Neuron (in vitro differentiated cells): Measurements from ENCODE around the gene PJA1.
A peak's percentile ranks its signal among the peaks of the same experiment; 100 is the strongest.

Experiments
- H2AFZ ChIP-seq: one replicate; pipeline ENCODE4 v1.6.1; 2013; ENCODE audit warnings: low read depth, mild to moderate bottlenecking, inconsistent platforms, low read length, moderate library complexity
- H3K27me3 ChIP-seq: one replicate; pipeline ENCODE4 v1.6.1; 2013; ENCODE audit warnings: low read length; ENCODE audit not compliant: insufficient read depth
- H3K36me3 ChIP-seq: one replicate; pipeline ENCODE4 v1.6.1; 2013; ENCODE audit warnings: low read length; ENCODE audit not compliant: insufficient read depth
- H3K4me1 ChIP-seq: one replicate; pipeline ENCODE4 v1.6.1; 2013; ENCODE audit warnings: low read length; ENCODE audit not compliant: insufficient read depth
- H3K4me3 ChIP-seq: 2 replicates; pipeline ENCODE4 v1.5.1; 2013; ENCODE audit warnings: mild to moderate bottlenecking, low read length, moderate library complexity
- H3K9me3 ChIP-seq: one replicate; pipeline ENCODE4 v1.6.1; 2013; ENCODE audit warnings: low read length

Gene PJA1

GRCh38 chrX:69161371-69161770 is 3.9 kb downstream of the PJA1 start:
- no peak overlapping the region for H3K4me3 ChIP-seq
- H2AFZ ChIP-seq = no peak overlapping the region
- peaks cover 22% of the 10 kb centered on the region for H3K36me3 ChIP-seq
- H3K27me3 ChIP-seq = peaks cover 2% of the 10 kb centered on the region
- H3K9me3 ChIP-seq = peaks cover 4% of the 10 kb centered on the region
- H3K4me1 ChIP-seq = peaks cover 9% of the 10 kb centered on the region

DNA sequence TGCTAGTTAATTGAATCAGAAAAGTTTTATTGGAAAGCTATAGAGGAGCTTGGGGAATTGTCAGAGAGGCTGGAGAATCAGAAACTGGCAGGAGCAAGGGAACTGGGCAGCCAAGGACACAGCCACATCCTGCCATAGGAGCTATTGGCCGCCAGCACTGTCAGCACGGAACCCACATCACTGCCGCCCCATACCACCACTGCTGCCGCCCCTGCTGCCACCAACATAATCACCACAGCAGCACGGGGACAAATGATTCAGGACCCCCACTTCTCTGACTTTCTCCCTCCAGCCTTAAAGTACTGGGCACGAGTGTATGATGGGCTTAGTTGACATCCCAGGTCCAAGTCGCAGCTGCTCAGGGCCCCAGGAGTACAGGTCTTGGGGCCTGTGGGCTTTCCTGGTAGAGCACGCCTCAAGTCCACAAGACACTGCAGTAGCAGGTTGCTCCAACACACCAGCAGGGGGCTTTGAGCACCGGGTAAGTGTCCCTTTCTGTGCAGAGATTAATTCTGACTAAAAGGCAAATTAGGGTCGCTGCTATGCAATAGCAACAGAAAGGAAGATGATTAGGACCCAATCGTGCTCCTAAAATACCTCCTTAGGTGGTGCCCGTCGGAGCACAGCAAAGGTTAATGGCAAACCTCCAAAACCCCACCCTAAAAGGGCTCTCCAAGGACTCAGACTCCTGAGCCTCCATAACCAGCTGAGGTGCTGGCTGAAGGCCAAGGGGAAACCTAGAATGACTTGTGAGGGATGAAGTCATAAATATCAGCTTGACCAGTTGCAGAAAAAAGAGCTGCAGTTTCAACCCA is 6.9 kb downstream of the PJA1 start:
- H3K9me3 ChIP-seq = peaks cover 4% of the 10 kb centered on the region
- H3K4me3 ChIP-seq = no peak overlapping the region
- H3K4me1 ChIP-seq = peaks cover 15% of the 10 kb centered on the region
- H2AFZ ChIP-seq = no peak overlapping the region
- H3K27me3 ChIP-seq = peaks cover 2% of the 10 kb centered on the region
- H3K36me3 ChIP-seq = peaks cover 22% of the 10 kb centered on the region

GRCh38 chrX:69156638-69157037 is 8.6 kb downstream of the PJA1 start:
- H3K36me3 ChIP-seq = peaks cover 10% of the 10 kb centered on the region
- no peaks in the 10 kb centered on the region for H3K9me3 ChIP-seq
- H2AFZ ChIP-seq = no peak overlapping the region
- H3K4me3 ChIP-seq = no peak overlapping the region
- peaks cover 2% of the 10 kb centered on the region for H3K27me3 ChIP-seq
- H3K4me1 ChIP-seq = peaks cover 23% of the 10 kb centered on the region

- Histone ChIP-seq H3K9me3 (no peaks in the 10 kb centered on the region), H2AFZ (no peak overlapping the region), H3K27me3 (no peaks in the 10 kb centered on the region), H3K4me1 (peaks cover 23% of the 10 kb centered on the region), H3K36me3 (peaks cover 3% of the 10 kb centered on the region), H3K4me3 (no peak overlapping the region)
Observed at GRCh38 chrX:69155786-69156520, 9.3 kb downstream of the PJA1 start.

GRCh38 chrX:69154051-69154450 is 11.2 kb downstream of the PJA1 start:
- Histone ChIP-seq H3K36me3 (no peaks in the 10 kb centered on the region), H3K27me3 (no peaks in the 10 kb centered on the region), H3K4me3 (no peak overlapping the region), H3K9me3 (no peaks in the 10 kb centered on the region), H3K4me1 (peaks cover 35% of the 10 kb centered on the region), H2AFZ (no peak overlapping the region)

- Histone ChIP-seq H3K36me3 (no peaks in the 10 kb centered on the region), H3K9me3 (no peaks in the 10 kb centered on the region), H3K4me1 (peaks cover 37% of the 10 kb centered on the region), H2AFZ (no peak overlapping the region), H3K27me3 (no peaks in the 10 kb centered on the region), H3K4me3 (no peak overlapping the region)
Observed at GRCh38 chrX:69153060-69153730, 12.1 kb downstream of the PJA1 start.

- H3K9me3 ChIP-seq = no peaks in the 10 kb centered on the region
- no peaks in the 10 kb centered on the region for H3K36me3 ChIP-seq
- H3K4me1 ChIP-seq = peaks cover 37% of the 10 kb centered on the region
- no peak overlapping the region for H2AFZ ChIP-seq
- H3K4me3 ChIP-seq = no peak overlapping the region
- no peaks in the 10 kb centered on the region for H3K27me3 ChIP-seq
Observed at GRCh38 chrX:69152417-69152841, 12.8 kb downstream of the PJA1 start.

GRCh38 chrX:69151866-69152284 is 13.4 kb downstream of the PJA1 start:
- peaks cover 37% of the 10 kb centered on the region for H3K4me1 ChIP-seq
- no peaks in the 10 kb centered on the region for H3K36me3 ChIP-seq
- H3K4me3 ChIP-seq = no peak overlapping the region

DNA sequence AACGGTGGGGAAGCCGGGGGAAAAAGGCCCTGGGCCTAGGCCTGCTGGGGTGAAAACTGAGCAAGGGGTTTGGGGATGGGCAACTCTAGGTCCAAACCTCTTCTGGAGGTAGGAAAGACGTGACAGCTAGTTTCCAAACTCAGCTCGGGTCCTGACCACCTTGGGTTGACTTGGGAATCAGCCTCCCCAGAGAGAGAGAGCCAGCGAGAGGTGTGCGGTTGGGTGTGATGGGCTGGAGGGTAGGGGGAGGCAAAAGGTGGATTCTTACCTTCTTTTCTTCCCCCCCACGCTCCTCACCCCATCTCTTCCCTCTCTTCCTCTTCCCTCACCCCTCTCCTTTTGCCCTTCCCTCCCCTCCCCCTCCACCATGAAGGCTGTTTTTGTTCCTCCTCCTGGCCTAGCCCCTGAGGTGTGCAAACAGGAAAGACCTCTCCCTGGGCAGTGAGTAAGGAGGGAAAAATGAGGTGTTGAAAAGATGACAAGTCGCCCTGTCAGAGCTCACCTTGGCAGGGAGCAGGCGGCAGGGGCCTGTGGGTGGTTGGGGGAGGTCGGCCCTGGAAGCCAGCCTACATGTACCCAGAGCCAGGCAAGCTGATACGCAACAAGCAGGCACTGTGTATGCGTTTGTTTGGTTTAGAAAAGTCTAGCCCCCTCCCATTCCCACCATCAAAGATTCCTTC is 14.8 kb downstream of the PJA1 start:
- H3K9me3 ChIP-seq = no peaks in the 10 kb centered on the region
- peaks cover 41% of the 10 kb centered on the region for H3K4me1 ChIP-seq
- no peak overlapping the region for H2AFZ ChIP-seq
- no peaks in the 10 kb centered on the region for H3K36me3 ChIP-seq
- peak overlapping the region; percentile 41 for H3K4me3 ChIP-seq
- H3K27me3 ChIP-seq = no peaks in the 10 kb centered on the region

More at GRCh38 chrX:69151866-69152284, 13.4 kb downstream of the PJA1 start:
- H2AFZ ChIP-seq = no peak overlapping the region
- H3K9me3 ChIP-seq = no peaks in the 10 kb centered on the region
- no peaks in the 10 kb centered on the region for H3K27me3 ChIP-seq

DNA sequence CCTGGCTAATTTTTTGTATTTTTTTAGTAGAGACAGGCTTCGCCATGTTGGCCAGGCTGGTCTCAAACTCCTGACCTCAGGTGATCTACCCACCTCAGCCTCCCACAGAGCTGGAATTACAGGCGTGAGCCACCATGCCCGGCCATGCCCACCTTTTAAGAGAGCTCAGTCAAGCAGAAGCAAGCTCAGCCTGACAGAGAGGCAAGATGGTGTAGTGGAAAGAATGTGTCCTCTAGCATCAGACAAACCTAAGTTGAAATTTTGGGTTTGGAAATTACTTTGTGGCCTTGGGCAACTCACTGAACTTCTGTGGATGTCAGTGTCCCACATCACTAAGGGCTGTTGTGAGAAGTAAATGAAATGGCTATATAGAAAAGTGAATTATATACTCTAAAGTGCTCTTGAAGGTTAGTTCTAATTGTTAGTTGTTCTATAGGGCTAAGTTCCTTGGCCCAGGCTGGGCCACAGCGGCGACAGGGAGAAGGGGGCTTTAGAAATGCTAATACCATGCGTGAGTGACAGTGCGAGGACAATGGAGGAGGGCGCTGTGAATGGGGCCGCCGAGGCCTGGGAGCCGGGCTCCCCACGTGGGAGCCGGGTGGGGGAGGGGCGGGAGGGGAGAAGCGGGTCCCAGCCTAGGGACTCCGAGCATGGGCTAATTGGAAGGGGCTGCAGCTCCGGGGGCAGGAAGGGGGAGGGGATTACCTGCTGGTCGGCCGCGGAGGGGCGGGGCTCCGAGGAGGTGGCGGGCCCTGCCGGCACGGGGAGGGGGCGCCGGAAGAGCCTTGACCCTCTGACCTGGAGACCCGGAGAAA is 15.6 kb downstream of the PJA1 start:
- Histone ChIP-seq H3K27me3 (no peaks in the 10 kb centered on the region), H2AFZ (no peak overlapping the region), H3K4me3 (peak overlapping the region; percentile 41), H3K9me3 (no peaks in the 10 kb centered on the region), H3K36me3 (no peaks in the 10 kb centered on the region), H3K4me1 (peaks cover 44% of the 10 kb centered on the region)

- Histone ChIP-seq H3K9me3 (no peaks in the 10 kb centered on the region), H3K27me3 (no peaks in the 10 kb centered on the region), H3K4me1 (peaks cover 44% of the 10 kb centered on the region), H3K36me3 (no peaks in the 10 kb centered on the region), H2AFZ (no peak overlapping the region), H3K4me3 (no peak overlapping the region)
Observed at GRCh38 chrX:69148946-69149345, 16.3 kb downstream of the PJA1 start.

- no peak overlapping the region for H2AFZ ChIP-seq
- no peaks in the 10 kb centered on the region for H3K36me3 ChIP-seq
- no peaks in the 10 kb centered on the region for H3K9me3 ChIP-seq
- no peak overlapping the region for H3K4me3 ChIP-seq
- no peaks in the 10 kb centered on the region for H3K27me3 ChIP-seq
- peaks cover 46% of the 10 kb centered on the region for H3K4me1 ChIP-seq
Observed at GRCh38 chrX:69146739-69147138, 18.5 kb downstream of the PJA1 start.
